Ishikawa (cell line): Measurements from ENCODE around the gene LRRC8E.

Source experiments
- EGR1 ChIP-seq: IDR thresholded peaks from 2 replicates; pipeline ENCODE4 v1.6.1; 2012
- EP300 ChIP-seq: IDR thresholded peaks from 2 replicates; pipeline ENCODE4 v1.6.1; 2012; ENCODE audit warnings: borderline replicate concordance
- REST ChIP-seq: IDR thresholded peaks from 2 replicates; pipeline ENCODE4 v1.6.1; 2012; ENCODE audit warnings: low read depth, mild to moderate bottlenecking
- TEAD4 ChIP-seq: IDR thresholded peaks from 2 replicates; pipeline ENCODE4 v1.6.1; 2012
- YY1 ChIP-seq: IDR thresholded peaks from 2 replicates; pipeline ENCODE4 v1.6.1; 2012; ENCODE audit warnings: low read depth
- TF ChIP-seq, protein P1 (sequence below): IDR thresholded peaks from 2 replicates; pipeline ENCODE4 v1.6.1; 2012

DNA sequence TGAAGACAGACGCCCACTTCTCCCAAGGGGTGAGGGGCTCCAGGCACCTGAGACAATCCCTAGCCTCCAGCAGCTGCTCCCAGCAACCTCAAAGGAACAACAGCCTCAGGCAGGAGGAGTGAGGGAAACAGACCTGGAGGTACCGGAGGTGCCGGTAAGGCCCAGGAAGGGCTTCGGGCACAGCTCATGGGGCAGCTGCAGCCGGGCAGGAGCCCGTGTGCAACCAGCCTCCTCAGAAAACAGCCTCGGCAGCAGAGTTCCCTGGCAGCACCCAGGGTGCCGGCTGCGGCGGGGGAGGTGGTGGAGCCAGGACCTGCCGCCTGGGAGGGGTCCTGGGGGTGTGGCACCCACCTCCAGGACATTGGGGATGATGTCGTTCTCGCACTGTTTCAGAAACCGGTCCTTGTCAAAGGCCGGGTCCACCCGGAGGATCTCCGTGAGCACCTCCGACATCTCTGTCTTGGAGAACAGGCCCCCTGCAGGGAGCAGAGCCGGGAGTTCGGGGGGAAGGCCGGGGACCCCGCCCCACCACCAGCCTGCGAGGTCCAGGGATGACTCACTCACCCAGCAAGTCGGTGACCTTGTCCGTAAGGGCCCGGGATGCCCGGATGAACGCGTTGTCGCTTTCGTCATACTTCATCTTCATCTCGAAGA, 44.1 kb downstream of the LRRC8E start:
- TF ChIP-seq EP300 (no peak), REST (no peak), YY1 (no peak), TEAD4 (no peak), EGR1 (no peak)
- TF ChIP-seq, protein P1, sequence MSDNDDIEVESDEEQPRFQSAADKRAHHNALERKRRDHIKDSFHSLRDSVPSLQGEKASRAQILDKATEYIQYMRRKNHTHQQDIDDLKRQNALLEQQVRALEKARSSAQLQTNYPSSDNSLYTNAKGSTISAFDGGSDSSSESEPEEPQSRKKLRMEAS: no peak
